GM19239 (cell line): ENCODE results near the gene WDR1.

Experiments
- DNase-seq: peaks from one replicate; pipeline ENCODE4 v3.0.0; 2011; ENCODE audit warnings: low spot score; ENCODE audit not compliant: insufficient read length
- FAIRE-seq: peaks from 2 replicates; lab custom pipeline; 2011; peaks lifted over from hg19 to GRCh38; lab: Jason Lieb, UNC

Gene WDR1

GRCh38 chr4:10101671-10102473 lies 14.7 kb downstream of the WDR1 start:
- FAIRE-seq = no peak
- no peak for DNase-seq

GRCh38 chr4:10100734-10101216 lies 15.8 kb downstream of the WDR1 start:
- DNase-seq (no peak), FAIRE-seq (no peak)

GRCh38 chr4:10099499-10100325 lies 16.9 kb downstream of the WDR1 start:
- DNase-seq = no peak
- no peak for FAIRE-seq

- FAIRE-seq = no peak
- DNase-seq = no peak
Measured at GRCh38 chr4:10098780-10099160, 17.8 kb downstream of the WDR1 start.

- DNase-seq = no peak
- FAIRE-seq = no peak
Measured at GRCh38 chr4:10097906-10098779, 18.5 kb downstream of the WDR1 start.

GRCh38 chr4:10096978-10097335 lies 19.6 kb downstream of the WDR1 start:
- DNase-seq (no peak), FAIRE-seq (no peak)

GRCh38 chr4:10096201-10096977 lies 20.2 kb downstream of the WDR1 start:
- FAIRE-seq (peak; percentile 91), DNase-seq (peak; percentile 57)

GRCh38 chr4:10095296-10095991 lies 21.2 kb downstream of the WDR1 start:
- FAIRE-seq (no peak), DNase-seq (no peak)

- FAIRE-seq (no peak), DNase-seq (no peak)
Measured at GRCh38 chr4:10094841-10095240, 21.8 kb downstream of the WDR1 start.

GRCh38 chr4:10093801-10094552 lies 22.6 kb downstream of the WDR1 start:
- DNase-seq = no peak

GRCh38 chr4:10093271-10093621 lies 23.4 kb downstream of the WDR1 start:
- FAIRE-seq = no peak

More at GRCh38 chr4:10093801-10094552, 22.6 kb downstream of the WDR1 start:
- no peak for FAIRE-seq

GRCh38 chr4:10092481-10093270 lies 23.9 kb downstream of the WDR1 start:
- DNase-seq = no peak
- FAIRE-seq = no peak

More at GRCh38 chr4:10093271-10093621, 23.4 kb downstream of the WDR1 start:
- DNase-seq = no peak

- no peak for FAIRE-seq
Measured at GRCh38 chr4:10091531-10092181, 24.9 kb downstream of the WDR1 start.

GRCh38 chr4:10090467-10091250 lies 25.9 kb downstream of the WDR1 start:
- FAIRE-seq (no peak), DNase-seq (no peak)

More at GRCh38 chr4:10091531-10092181, 24.9 kb downstream of the WDR1 start:
- DNase-seq = no peak

GRCh38 chr4:10089346-10089745 lies 27.3 kb downstream of the WDR1 start:
- no peak for DNase-seq

More at GRCh38 chr4:10089346-10089745, 27.3 kb downstream of the WDR1 start:
- no peak for FAIRE-seq
